GM21515 (cell line): Measurements from ENCODE around the gene RBMS1.

ENCODE experiments used
- ATAC-seq: cut with Tn5 transposase; IDR thresholded peaks from one replicate; pipeline ENCODE4 v1.9.1; 2021; ENCODE audit not compliant: unreplicated experiment

RBMS1 gene

DNA sequence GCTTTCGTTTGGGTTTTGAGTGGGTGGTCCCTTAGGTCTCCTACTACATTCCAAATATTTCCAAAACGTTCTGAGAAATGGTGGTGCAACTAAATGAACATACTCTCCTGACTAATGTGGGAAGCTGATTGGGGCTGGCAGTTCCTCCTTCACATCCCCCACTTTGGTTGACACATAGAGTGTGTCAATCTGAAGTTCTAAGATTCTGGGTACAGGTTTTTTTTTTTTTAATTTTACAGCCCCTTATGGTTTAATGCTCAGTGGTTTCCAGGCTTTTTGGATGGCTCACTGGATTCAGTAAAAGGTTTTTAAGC lies 235.2 kb downstream of the RBMS1 start:
- ATAC-seq: no peak

DNA sequence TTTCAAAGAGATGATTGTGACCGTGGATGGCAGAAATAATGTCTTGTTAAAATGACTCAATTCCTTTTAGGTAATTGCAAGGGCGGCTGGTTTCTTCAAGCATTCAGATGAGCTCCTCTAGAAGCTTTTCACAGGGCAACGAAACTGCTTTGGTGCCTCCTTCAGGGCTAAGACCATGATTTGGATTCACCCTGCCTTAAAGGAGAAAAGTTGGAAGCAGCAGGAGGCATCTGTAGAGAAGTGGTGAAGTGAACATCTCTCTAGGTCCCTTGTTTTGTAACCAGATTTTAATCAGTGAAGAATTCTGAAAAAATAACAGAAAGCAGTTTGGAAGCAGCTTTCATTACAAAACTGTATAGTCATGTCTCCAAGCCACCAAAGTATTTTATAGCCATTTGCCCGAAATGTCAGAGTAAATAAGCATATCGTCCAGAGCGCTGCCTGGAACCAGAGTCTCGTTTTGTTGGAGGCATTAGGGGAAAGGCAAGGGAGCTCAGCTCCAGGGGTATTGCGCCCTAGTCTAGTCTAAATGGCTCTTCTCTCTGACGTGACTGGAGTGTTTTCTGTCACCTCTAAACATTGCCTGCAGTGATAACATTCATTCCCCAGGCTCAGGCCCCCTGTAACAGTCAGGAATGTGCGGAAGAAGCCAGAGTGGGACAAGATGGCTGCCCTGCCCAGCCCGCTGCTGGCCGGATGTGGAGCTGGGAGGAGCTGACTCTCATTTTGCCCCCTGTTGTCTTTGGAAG lies 235.7 kb downstream of the RBMS1 start:
- ATAC-seq: no peak

DNA sequence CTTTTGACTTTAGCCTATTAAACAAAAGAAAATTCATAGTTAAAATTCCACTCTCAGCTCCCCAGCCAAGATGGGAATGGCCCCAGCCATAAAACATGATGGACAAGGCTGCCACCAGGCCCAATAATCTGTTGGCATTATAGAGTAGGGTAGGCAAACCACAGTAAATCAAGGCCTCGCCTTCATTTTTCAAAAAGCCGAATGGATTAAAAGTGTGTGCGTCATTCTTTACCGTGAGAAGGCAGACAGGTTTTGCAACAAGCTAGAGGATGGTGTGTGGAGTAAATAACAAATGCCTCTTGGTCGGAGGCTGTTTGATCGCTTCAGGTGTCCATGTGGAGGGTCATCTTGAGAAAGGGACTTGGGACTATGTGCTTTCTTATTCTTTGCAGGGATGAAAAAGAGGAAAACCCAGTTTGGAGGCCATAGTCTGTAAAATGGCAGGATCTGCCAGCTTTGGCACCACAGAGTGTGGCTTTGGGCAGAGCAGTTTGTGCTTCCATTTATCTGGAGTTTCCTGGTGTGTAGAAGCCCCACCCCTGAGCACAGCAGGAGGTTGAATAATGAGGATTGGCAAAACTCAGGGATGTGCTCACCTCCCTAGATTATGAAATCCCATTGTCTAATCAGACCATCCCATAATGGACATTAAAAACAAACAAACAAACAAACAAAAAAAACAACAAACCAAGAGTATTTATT lies 236.4 kb downstream of the RBMS1 start:
- ATAC-seq: no peak

DNA sequence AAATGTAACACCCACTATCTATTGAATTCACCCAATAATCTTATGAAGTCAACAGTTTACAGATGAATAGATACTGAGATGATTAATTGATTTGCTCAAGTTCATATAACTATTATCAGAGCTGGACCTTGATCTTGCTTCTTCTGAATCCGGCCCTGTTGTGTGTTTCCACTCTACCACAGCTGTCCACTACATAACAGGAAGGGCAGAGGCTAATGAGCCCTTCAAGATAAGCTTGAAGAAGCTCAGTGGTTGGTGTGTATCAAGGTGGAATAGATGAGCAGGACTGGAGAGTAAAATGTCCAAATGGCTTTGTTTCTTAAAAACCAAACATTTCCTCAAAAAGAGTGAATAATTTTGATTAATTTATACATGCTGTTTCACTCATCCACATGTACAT lies 237.1 kb downstream of the RBMS1 start:
- ATAC-seq: no peak

DNA sequence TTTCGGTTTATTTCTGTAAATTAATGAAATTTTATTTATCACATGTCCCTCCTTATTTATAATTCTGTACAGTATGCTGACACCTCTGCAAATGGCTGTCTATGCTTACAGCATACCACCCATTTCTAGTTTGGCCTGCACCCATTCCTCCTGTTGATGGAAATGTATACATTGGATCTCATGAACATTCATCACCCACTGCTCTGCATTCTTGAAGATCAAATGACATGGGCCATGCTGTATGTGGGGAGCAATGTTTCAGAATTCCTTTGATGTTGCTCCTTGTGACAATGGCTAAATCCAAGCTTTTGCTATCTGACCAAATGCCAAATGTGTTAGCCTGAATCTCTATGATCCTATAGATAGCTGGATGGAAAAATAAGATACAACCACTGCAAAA lies 238.2 kb downstream of the RBMS1 start:
- no peak for ATAC-seq

DNA sequence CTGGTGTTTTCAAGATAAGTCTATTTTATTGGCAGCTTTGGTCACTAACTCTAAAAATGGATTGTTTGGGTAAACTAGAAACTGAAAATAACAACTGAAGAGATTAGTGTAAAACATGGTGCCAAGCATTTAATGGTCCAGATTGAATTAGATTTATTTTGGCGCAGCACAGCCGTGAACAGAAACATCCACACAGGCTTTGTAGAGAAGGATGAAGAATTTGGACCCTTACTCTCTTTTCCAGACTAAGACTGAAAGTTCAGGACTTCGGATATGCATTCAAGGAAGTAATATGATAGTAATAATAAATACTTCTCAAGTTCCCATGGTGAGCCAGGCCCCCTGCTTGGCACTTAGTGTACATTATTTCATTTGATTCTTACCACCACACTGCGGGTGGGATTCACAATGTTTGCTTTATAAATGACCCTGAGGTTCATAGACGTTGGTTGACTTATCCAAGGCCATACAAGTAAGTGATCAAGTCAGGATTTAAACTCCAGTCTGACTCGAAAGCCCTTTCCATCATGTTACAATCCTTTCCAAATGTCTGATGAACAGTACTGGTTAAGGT lies 239.3 kb downstream of the RBMS1 start:
- no peak for ATAC-seq

DNA sequence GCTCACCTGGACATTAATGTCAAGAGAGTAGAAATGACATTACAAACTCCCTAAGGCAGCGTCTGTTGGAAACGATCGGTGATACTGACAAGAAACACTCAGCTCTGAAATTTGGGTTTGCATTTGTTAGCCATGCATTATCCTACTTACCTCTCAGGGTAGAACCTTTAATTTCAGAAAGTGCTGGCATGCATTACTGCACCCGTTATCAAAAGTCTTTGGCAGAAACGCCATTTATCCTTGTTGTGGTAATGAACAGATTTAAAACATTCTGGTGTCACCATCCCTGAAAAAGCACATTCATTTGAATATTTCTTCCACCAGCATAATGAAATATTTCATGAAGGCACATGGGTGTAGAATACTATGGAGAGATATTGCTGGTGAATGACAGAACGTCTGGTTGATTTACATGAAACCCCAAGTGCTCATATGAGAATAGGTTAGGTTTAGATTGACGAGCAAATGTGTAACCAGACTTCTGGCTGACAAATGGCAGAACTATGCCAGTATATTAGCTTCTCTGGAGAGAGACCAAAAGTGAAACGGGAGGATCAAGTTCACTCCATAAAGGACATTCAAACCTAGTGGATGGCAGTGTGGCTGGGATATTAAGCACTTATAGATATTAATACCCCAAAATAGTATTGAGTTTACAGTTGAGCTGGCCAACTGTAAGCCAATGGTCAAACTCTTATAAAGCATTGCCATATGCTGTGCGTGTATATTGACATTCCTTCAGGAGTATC lies 240.0 kb downstream of the RBMS1 start:
- no peak for ATAC-seq

DNA sequence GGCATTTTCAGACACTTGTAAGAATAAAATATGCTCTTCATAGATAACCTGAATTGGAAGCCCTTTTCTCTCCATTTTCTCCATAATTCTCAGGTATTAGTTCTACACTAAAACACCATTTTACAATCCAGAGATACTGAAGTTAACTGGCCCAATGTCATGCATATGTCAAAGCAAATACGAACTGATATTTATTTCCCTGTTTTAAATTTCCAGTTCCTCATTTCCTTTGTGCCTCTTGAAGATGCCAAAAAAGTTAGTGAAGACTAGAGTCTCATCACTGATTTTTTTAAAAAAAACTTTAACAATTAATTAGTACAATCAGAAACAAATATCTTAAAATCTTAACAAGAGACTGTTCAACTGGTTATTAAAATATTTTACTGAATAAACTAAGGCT lies 240.7 kb downstream of the RBMS1 start:
- no peak for ATAC-seq

DNA sequence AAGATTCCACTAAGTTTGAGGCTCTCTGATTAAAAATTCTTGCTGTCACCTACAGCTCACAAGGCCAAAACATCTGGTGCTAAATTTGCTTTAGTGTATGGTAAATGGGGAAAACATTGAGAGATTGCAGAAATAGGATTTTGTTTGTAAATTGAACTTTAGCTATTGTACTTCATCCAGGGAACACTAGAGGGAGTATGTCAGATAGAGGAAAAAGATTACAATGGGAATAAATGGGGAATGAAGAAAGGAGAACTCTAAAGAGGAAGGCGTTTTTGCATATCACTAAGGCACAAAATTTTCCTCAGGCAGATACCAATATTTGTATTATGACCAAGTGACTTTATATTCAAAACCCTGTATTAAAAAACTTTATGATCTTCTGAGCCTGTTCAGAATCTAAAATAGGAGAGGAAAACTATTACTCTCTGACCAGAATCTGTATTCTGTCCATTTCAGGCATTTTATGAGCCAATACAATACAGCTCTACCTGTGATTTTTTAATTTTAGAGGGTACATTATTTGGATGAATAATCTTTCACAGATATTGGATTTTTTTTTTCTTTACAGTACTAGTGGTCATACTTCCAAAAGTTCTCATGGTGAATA lies 241.2 kb downstream of the RBMS1 start:
- ATAC-seq: no peak

DNA sequence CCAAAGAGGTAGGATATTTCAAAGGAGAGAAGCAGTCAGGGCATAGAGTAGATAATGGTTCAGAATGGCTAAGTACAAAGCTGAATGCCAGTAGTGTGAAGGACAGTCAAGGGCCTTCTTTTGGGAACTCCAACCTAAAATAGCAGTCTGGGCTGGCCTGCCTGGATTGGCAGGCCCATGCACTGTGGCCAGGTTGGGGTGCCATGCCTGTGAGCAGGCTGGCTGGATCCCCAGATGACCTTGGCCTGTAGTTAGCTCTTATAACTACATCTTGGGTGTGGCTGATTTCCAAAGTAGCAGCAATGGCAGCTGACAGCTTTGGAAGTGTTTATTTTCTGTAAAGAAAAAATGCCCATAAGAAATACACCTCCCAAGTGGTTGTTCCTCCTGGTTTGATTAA lies 242.0 kb downstream of the RBMS1 start:
- ATAC-seq: no peak

DNA sequence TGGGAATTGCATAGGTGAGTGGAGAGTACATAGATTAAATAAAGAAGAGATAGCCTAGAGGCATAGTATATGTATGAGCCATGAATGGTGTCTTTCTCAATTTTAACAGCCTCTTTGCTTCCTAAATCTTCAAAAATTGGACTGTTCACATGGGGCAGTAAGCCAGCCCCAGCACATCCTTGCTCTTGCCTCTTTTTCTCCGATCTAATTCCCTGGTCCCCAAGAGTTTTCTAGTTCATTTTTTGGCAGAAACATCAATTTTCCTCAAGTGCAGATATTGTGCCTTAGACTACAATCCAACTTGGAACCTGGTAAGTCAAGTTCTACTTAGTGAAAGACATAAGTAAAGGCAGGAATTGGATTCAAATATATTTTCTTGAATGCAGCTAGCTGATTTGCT lies 243.7 kb downstream of the RBMS1 start:
- no peak for ATAC-seq

DNA sequence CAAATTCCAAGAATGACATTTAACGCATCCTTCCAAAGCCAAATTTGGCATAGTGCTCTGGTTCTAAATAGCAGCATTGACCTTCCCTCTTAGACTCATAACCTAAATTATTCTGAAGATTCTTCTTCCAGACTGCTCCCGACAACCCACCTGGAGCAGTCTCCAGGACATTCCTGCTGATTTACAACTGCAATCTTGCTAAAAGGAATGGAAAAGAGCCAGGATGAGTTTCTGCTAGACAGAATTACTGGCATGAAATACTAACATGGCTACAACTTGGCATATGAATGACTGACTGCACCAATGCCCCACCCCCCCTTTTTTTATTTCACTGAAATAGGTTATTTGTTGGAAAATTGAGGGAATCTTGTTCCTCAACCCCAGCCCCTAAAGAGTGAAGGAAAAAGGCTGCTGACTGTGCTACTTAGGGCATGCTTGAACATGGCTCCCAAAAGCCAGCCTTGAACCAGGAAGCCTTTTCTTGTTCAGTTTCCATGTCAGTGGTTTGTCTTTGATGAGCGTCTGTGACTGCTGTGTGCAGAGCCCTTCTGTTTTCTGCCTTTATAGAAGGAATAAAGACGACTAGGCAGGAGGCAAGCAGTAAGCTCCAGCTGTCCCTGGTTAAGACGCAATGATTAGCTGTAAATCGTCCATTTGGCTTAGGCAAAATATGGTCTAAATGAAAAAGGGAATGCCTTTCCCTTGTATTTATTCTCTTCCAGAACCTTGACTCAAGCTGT lies 246.1 kb downstream of the RBMS1 start:
- no peak for ATAC-seq

DNA sequence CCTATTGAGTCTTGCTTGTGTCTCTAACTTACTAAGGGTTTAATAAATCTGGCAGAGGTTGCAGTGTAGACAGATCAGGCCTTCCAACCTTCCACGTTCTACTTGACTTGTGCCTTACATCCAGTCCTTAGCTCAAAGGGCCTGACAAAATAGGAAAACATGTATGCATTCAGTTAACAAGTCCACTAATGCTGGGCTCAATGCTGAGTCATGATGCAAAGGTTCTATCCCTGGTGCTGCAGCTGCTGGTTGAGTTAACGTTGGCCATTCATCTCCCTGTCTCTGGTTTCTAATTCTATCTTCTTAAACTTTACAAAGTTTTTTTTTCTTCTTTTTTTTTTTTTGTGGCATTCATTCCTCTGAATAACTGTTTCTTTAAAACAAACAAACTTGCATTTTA lies 247.3 kb downstream of the RBMS1 start:
- no peak for ATAC-seq

DNA sequence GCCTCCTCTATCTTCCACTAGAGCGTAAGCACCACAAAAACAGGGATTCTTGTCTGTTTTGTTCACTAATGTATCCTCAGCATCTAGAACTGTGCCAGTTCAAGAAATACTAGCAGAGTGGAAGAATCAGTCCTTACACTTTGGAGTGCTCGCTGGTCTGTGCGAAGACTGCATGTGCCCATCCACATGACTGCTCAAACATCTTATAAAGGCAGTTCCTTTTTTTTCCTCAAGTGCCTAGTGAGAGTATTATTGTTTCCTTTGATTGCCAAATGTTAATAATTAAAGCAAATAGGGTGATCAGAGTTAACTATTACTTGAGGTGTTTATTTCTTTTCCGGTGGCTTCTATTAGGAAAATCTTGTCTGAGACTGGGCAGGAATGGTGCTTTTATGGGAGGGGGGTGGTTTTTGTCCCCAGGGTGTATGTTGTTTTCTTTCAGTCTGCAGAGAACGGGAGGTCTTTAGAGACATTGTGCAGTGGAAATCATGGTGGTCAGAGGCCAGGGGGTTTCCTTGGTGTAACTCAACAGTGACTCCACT lies 247.9 kb downstream of the RBMS1 start:
- no peak for ATAC-seq

DNA sequence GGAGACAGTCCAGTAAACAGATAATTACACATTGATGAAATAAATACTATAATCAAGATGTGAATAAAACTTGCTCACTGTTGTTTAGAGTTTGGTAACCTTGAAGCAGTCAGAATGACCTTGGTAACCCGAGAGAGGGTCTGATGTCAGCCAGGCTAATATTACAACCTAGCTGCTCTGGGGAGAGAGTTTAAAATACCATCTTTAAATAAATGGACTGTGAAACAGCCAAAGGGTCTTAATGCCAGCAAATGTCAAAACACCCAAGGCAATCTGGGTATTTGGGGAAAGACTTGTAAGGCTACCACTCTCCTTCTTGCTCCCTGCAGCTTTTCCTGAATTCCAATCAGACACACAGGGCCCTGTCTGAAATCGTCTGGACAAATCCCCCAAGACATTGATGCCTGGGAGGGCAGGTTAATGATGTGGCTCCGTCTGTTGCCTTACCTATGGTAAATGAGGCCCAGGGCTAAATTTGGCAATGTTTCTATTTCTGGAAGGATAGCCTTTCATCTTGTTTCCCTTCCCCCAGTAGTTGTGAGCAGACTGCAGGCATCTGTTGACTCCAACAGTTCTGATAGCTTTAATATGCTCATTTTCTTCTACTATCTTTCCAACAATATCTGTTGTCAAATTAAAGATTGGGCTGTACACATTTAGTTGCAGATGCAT lies 250.6 kb downstream of the RBMS1 start:
- no peak for ATAC-seq

DNA sequence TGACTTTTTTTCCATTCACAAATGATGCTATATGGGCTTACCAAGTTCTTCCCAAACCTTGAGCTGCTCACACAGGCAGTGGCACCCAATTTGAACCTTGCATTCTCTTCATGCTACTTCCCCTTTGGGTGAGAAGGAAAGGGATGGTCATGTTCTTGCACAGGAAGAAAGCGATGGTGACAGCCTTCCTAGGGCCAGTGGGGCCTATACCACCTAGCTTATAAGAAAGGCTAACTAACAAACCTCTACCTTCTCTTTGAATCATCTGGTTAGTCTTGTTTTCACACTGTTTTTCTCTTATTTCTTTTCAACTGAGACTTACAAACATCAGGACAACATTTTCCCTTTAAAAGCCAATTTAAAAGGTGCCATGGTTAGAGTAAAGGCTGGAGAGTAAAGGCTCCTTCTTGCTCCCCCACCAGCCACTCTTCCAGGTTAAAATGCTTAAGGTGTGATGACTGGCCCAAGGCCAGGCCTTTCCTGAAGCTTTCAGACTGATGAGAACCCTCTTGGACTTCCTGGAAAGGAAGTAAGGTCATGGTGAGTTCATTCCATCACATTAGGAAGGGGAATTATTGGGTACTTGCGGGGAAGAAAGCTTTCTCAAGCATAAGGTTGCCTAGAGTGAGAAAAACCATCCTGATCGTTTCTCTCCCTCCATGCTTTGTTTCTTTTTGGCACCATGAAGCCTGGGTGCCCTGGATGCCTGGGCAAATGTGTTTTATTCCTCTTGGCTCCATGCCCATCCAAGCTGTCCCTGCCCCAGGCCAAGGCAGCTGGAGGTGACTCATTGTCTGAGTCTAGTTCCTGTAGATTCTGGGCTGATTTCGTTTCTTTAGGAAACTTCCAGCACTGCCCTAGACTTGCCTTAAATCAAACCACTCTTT lies 252.1 kb downstream of the RBMS1 start:
- ATAC-seq: no peak

DNA sequence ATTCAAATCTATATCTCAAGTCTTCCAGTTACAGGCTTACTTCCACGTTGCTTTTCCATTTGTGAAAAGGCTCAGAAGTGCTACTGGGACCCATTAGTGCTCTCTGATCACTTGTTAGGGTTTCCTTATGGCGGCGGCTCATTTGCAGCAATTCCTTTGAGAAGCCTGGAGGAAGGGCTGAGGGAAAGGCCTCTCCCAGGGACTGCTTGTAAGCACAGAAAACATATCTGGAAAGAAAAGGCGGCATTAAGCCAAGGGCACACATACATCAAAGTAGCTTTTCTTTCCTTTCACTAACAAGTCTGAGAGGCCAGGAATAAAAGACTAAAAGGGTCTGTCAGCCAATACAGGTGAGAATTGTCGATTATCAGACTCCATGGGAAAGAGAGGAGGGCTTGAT lies 254.2 kb downstream of the RBMS1 start:
- ATAC-seq: no peak

DNA sequence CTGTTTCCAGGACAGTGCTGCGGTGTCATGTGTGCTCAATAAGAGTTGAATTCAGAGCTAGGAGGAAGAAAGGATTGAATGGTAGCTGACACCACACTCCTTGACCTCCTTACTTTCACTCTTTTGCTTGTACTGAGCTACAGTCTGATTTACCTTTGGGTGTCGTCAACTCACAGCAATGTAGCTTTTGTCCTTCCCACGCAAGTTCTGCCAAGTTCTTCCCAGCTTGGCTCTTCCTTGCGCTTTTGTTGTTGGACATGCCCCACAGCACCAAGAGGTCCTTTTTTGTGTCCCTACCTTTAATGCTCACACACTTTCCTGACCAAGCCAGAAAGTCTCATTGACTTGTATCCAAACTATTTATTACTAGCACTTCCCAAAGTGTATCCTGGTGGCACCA lies 255.2 kb downstream of the RBMS1 start:
- no peak for ATAC-seq

DNA sequence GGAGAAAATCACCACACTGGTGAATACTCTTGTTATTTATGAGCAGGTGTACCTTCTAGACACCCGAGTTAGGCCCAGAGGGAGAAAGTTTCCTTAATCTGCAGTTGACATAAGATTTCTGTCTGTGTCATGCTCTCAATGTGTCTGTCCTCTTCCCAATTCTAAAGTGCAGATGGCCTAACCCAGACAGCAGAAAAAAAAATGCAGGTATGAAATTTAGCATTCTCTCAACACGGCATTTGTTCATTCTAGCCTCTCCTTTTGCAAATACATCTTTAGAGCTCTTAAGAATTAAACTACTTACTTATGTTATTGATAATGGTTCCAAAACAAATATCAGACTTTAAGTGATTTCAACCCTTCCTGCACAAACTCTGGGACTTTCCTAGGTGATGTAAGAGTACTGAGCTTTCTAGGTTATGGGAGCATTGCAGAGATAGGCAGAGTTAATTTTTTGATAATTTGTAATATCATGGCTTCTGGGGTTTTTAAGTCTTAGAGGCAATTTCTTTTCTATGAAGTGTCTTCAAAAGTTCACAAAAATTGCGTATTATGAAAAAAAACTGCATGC lies 260.6 kb downstream of the RBMS1 start:
- ATAC-seq: no peak
